GM19372 (cell line): Measurements from ENCODE around the gene ADAMTS2.

Experiments used
- ATAC-seq: cut with Tn5 transposase; IDR thresholded peaks from one replicate; pipeline ENCODE4 v1.9.1; 2021; ENCODE audit warnings: mild to moderate bottlenecking, low read depth, moderate library complexity; ENCODE audit not compliant: unreplicated experiment

The ADAMTS2 gene

GRCh38 chr5:179079165-179079987, 265.9 kb downstream of the ADAMTS2 start:
- ATAC-seq: no peak

GRCh38 chr5:179065703-179066102, 279.6 kb downstream of the ADAMTS2 start:
- ATAC-seq: no peak

GRCh38 chr5:179061025-179061424, 284.2 kb downstream of the ADAMTS2 start:
- ATAC-seq: no peak
